GM21786 (cell line): ENCODE results near the gene HELZ.
"Not testable (repeated sequence)": the region's sequence is repeated elsewhere in the genome, so short reads cannot be mapped to it uniquely, and the experiment has no call there.

Experiments
- ATAC-seq: cut with Tn5 transposase; IDR thresholded peaks from one replicate; pipeline ENCODE4 v1.9.1; 2021; ENCODE audit not compliant: unreplicated experiment

The HELZ gene

DNA sequence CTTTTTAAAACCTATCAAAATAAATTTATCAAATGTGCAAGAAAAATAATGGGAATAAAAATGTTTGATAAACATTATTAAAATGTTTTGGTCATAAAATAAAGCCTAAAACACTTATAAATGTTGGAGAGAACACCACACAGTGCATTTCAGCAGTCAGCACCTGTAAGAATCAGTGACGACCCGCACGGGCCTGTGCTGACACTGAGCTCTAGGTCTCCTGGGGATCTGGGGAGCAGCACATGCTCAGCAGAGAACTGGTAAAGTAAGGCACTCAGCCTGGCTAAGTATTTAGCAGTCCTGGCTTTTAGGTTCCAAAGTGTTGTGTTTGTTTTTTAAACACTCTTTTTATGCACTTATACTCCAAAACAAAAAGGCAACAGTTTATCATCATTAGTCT lies 46.9 kb downstream of the HELZ start:
- ATAC-seq: no peak

DNA sequence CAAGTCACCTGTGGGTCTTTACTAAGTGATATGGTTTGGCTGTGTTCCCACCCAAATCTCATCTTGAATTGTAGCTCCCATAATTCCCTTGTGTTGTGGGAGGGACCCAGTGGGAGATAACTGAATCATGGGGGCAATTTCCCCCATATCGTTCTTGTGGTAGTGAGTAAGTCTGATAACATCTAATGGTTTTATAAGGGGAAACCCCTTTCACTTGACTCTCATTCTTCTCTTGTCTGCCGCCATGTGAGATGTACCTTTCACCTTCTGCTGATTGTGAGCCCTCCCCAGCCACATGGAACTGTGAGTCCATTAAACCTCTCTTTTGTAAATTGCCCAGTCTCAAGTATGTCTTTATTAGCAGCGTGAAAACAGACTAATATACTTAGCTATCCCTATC lies 48.0 kb downstream of the HELZ start:
- not testable (repeated sequence) for ATAC-seq

DNA sequence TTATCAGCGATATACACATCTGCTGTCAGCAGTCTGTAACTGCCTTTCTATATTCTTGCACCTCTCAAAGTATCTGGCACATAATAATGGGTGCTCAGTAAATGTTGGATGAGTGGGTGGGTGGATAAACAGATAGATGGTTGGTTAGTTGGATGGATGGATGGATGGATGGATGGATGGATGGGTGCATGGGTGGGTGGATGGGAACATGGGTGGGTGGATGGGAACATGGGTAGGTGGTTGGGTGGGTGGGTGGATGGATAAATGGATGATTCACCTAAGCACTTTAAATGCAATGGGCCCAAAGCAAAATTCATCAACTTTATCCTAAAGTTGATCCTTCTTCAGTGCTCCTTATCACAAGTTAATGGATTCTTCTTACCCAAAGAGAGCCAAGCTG lies 48.6 kb downstream of the HELZ start:
- ATAC-seq: no peak

DNA sequence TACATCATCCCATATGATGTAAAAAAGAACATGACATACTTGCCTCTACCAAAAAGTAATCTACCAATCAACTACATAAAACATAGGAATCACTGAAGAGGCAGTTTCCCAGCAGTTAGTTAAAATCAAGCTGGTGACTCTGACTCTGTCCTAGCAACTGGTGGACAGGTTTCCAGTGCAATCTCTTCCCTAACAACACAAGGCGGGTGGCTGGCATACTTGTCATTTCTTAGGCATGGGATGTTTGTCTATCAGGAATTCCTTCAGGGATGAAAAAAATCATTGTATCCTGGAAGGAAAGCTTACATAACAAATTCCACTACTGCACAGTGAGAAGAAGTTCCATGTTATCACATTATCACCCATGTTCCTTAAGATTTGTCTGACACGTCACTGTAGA lies 50.9 kb downstream of the HELZ start:
- no peak for ATAC-seq

DNA sequence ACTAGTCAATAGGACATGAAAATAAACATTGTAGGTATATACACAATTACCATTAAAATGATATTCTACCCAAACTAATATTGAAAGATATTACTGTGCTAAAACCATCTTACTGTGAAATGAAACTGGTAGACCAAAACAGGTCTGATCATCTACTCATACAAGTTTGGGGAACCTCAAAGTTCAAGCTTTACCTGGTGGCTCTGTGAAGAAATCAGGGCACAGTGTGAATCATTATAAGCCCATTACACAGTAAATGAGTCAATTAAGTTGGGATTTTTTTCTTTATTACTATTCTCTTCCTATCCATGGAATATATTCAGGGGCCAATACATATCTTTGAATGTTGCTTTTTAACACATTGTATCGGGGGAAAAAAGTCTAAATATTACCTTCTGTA lies 57.1 kb downstream of the HELZ start:
- no peak for ATAC-seq

DNA sequence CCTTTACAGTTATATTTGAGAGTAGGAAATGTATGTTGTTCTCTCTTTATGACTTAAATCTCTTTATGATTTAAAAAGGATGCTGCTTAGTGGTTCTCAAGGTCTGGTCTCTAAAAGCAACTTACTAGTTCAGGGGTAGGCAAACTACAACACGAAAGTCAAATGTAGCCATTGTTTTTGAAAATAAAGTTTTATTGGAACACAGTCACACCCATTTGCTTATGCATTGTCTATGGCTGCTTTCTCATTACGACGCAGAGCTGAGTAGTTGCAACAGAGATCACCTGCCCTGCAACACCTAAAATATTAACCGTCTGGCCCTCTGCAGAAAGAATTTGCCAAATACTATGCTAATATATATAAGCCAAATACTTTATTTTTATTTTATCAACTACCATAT lies 58.2 kb downstream of the HELZ start:
- ATAC-seq: no peak

DNA sequence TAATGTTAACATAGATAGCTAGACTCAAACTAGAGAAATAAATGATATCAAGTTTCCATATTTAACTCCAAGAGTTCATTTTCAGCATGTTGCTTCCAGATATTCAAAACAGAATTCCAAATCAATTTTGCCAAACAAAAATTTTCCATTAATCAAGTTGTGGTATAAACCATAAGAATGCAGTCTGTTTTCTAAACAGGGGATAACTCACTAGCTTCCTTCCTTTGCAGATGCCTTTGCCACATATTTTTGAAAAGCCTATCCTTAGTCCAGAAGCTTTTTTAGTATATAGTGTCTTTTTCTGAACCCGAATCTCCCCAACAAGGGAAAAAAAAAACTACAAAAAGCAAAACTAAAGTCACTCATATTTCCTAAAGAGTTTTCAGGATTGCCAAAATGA lies 61.5 kb downstream of the HELZ start:
- ATAC-seq: no peak

DNA sequence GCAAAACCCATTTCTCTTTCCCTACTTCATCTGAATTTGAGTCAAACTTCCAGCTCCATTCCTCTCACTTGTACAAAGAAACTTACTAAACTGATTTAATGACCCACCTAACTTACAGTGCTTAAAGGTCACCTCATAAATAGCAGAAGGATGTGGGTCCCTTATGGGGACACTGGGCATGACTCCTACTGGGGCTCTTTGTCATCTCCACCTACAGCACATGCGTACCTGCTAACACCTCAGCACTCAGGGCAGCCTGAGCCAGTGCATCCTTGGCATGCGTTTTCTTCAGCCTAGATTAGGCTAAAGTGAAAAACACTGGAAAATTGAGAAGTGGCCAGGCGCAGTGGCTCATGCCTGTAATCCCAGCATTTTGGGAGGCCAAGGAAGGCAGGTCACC lies 63.2 kb downstream of the HELZ start:
- no peak for ATAC-seq

DNA sequence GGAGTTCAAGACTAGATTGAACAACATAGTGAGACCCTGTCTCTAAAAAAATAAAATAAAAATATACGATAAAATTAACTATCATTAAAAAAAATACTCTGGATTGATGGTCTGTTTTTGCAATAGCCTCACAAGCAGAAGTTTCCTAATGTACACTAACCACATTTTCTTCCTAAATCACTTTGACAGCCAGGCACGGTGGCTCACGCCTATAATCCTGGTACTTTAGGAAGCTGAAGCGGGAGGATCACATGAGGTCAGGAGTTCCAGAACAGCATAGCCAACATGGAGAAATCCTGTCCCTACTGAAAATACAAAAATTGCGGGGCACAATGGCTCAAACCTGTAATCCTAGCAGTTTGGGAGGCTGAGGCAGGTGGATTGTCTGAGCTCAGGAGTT lies 64.7 kb downstream of the HELZ start:
- ATAC-seq: no peak

DNA sequence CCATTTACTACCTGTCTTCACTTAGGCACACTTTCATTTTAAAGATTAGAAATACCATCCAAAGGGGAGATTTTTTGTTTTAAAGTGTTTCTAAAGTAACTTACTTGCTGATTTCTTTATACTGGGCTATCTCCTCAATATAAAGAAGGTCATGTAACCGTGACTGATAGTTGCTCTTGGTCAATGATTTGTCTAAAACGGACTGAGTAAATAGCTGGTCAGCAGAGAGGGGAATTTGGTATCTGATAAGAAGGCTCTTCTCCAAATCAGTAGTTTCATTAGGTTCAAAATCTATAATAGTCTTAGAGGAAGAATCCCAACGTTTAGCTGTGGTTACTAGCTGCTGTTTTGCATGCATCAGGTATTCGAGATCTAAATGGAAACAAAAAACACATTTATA lies 66.4 kb downstream of the HELZ start:
- ATAC-seq: no peak

DNA sequence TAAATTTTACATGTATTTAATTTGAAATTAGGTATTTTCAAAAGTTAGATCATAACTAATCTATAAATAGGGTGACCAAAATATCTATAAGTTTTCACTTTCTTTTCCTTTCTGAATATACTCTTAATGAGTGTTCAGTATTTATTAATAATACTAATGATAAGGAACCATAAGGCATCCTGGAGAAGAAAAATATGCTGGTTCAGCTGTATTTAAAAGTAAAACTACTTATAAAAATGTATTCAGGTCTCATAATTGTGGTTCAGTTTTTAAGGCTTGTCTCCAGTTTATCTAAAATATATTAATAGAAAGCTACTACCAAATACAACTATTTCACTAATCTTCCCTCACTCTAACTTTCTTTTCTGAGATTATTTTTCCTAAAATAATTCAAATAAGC lies 67.3 kb downstream of the HELZ start:
- ATAC-seq: no peak

DNA sequence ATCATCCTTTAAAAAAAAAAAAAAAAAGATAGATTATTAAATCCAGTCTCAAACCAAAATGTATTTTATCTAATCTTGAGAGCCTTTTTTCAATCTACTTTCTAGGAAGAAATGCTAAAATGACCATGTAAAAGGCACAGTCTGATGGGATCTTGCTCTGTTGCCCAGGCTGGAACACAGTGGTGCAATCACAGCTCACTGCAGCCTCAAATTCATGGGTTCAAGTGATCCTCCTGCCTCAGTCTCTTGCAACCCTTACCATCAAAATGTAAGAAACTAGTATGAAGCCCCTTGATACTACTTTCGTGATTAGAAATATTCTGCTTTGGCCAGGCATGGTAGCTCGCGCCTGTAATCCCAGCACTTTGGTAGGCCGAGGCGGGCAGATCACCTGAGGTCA lies 70.8 kb downstream of the HELZ start:
- ATAC-seq: no peak

DNA sequence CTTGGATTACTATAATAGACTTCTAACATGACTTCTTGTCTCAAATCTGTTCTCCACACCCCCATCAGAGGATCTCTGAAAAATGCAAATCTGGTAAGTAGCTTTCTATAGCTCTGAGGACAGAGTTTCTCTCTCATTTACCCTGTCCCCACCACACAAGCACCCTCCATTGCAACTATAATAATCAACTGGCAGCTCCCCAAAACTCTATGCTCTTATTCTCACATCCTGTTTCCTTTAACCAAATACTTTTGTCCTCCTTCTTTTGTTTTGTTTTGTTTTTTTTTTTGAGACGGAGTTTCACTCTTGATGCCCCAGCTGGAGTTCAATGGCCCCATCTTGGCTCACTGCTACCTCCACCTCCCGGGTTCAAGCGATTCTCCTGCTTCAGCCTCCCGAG lies 73.4 kb downstream of the HELZ start:
- peak; percentile 93 for ATAC-seq

DNA sequence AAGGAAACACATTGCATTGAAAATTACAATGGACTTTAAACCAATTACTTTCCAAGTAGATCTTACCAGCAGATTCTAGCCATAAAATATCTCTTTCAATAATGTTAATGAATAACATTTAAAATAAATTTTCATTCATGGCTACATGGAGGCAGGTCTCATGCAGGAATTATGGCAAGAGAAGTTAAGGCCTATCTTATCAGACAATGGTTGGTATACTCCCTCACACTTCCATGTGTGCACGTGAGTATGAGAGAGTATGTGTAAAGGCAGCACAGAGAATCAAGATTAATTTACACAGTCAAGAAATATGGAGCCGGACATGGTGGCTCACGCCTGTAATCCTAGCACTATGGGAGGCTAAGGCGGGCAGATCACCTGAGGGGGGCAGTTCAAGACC lies 76.5 kb downstream of the HELZ start:
- ATAC-seq: no peak

DNA sequence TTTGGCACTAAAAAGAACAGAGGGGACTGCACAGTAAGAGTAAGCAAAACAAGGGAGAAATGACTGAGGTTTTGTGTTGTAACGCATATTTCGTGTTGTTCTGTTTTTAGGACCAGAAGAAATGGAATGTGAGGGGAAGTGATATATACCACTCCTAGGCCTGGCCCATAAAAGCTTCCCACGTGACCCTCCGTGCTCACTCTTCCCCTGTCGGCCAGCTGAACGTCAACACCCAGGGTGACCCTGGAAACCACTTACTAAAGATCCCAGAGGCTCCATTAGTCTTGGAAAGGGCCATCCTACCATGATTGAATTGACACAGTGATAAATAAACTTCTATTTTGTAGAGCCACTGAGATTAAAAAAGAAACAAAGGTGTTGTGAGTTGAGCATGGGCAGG lies 79.8 kb downstream of the HELZ start:
- ATAC-seq: no peak

DNA sequence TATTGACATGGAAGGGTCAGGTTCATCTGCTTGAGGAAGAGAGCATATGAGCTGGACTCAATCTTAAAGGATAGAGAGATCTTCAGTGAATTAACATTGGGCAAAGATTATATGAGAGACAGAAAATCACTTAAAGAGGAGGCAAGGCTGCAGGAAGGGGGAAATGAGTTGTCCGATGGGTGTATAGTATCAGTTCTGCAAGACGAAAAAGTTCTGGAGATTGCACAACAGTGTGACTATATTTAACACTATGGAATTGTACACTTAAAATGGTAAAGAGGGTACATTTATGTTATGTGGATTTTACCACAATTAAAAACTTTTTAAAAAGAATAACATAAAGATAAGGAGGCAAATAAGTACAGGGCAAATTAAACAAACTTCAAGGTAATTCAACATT lies 80.7 kb downstream of the HELZ start:
- no peak for ATAC-seq

DNA sequence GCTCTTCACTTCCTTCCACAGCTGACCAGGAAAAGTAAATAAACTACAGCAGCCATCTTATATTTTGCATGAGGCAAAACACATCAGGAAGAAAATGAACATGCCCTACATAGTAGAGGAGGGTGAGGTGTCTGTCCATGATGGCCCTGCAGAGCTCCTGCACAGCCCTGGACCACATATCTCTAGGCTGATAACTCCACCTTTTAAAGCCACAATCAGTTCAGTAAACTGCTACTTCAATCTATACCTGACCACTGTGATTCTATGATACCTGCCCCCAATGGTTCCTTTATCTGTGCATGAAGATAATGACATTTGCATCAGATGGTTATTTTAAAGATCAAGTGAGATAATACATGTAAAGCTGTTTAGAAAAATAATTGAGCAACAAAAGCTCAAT lies 82.2 kb downstream of the HELZ start:
- ATAC-seq: no peak

DNA sequence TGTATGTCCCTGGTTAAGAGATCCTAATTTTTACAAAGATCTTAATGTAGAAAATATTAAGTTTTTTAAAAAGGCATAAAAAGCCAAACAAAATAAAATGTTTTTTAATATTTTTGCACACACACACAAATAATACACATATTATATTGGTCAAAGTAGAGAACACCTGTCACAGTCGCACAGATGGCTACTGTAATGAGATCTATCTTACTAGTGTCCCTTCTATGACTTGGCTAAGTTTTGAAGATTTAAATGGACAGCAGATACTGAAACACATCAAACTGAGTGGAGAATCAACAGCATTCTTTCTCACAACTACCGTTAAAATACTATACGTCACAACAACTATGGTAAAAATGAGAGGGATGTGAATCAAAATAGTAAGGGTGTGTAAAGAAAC lies 83.4 kb downstream of the HELZ start:
- ATAC-seq: no peak

DNA sequence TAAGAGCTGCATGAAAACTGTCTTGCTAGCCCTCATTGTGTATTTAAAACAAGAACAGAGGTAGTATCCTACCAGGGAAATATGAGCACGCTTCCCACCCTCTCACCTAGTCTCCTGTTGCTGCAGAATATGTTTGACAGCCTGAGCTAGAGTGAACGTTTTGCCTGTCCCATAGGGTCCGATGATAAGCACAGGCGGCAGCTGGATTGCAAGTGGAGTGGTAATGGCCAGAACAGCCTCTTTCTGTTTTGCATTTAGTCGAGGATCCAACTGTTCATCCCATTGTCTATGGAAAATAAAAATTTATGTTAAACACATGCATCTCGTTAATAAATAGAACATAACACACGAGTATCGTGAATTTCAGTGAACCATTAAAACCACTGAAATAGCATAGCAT lies 84.2 kb downstream of the HELZ start:
- no peak for ATAC-seq

DNA sequence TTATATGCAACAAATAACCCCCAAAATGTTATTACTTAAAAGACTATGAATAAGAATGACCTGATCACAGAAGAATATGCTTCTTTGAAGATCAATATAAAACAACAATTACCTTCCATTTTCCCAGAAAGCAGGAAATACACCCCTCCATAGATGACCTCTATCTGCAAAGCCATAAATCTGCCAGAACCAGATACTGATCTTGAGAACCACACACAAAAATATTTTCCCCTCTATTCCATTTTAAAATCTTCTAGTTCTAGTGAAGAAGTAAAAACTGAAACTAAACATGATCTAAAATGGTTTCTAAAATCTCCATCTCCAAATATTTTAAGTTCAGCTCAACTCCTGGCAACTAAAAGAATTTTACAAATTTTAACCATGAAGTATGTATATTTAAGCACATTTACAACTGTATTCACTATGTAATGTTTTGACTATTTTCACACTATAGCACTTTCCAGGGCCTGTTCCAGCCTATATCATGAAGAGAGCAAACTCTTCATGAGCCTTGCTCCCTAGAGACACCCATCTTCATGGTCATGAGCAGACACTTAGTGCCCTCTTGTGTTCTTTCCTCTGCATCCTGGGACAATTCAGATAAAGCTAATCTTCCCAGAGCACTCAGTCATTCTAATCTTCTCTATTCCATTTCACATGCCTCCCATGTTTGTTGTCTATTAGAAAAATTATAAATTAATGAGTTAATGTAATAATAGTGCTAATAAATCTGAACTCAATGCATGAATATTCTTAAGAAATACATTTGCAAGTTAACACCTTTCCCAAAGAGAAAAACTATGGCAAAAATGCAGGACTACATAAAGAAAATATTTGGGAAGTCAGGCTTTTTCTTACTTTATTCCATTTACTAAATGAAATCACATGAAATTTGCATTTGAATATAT lies 87.0 kb downstream of the HELZ start:
- peak; percentile 53 for ATAC-seq

DNA sequence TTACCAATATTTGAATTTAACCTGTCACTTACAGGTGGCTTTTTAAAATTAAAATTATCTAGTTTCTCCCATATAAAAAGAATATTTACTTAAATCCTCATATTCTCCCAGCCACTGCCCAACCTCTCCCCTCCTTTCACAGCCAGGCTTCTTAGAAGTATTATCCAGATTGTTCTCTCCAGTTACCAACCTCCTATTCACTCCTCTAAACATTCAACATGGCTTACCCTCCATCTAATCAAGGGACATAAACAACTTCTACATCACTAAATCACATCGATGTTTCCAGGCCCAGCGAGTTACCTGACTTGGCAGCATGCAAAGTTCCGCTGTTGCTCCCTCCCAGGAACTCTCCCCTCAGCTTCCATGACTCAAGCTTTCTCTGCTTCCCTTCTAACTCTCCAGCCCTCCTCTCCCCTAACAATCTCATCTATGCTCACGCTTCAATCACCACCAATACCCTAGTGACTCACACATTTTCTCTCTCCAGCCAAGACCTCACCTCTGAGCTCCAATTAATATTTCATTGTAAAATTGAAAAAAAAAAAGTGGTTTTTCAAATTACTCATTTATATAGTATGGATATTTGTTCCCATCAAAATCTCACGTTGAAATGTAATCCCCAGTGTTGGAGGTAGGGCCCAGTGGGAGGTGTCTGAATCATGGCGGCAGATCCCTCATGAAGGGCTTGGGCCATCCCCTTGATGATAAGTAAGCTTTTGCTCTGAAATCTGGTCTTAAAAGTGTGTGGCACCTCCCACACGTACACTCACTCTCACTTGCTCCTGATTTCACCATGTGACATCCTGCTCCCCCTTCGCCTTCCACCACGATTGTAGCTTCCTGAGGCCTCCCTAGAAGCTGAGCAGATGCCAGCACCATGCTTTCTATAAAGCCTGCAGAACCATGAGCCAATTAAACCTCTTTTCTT lies 88.5 kb downstream of the HELZ start:
- no peak for ATAC-seq

DNA sequence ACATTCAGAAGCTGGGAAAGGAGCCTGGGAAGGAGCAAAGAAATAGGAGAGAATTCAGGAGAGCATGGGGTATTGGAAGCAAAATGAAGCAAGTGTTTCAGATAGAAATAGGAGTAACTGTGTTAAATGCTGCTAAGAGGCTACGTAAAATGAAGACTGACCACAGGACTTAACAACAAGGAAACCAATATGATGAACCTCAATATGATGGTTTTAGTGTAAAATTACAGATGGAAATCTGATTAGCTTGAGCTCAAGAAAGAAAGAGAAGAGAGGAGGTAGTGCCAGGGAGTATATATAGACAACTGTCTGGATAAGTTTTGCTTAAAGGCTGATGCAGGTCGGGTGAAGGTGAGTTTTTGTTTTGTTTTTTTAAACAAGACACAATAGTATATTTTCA lies 92.2 kb downstream of the HELZ start:
- no peak for ATAC-seq
